Measurements from ENCODE around the gene ERO1B. TPM values are rescaled to one million over a fixed set of nuclear protein-coding genes. Genes with fewer than 3 reads are reported as not detected.

Gene ERO1B
- total and polyA plus RNA-seq, 2 of the 13 experiments (the other 11 are each of a cell fraction or from before 2014, with no cell fraction given): 1.6 to 2.1 TPM

GRCh38 chr1:236206548-236206947 is 75.2 kb downstream of the ERO1B start:
- Histone ChIP-seq H4K20me1 (ENCODE audit: insufficient read depth, low read length) (no peaks in the 10 kb centered on the region), H3K4me2 (ENCODE audit: low read depth, low read length) (no peak overlapping the region), H3K79me2 (ENCODE audit: insufficient read depth, low read length) (no peaks in the 10 kb centered on the region), H3K27ac (ENCODE audit: extremely low read length, insufficient read depth, low read length) (no peak overlapping the region), H3K9ac (ENCODE audit: insufficient read depth, low read depth, low read length) (no peak overlapping the region), H3K27me3 (ENCODE audit: control insufficient read depth in 1 of 2, insufficient read depth in 2 of 2, low read length in 2 of 2) (no peaks in the 10 kb centered on the region), H3K4me3 (replicated peaks in 1 of 3; ENCODE audit: insufficient read depth in 1 of 3, low read depth in 2 of 3, low read length in 3 of 3) (no peak overlapping the region), H3K36me3 (replicated peaks in 1 of 2; ENCODE audit: control insufficient read depth in 1 of 2, insufficient read depth in 2 of 2, low read length in 2 of 2) (no peaks in the 10 kb centered on the region), H3K4me1 (ENCODE audit: insufficient read depth, low read length) (0 out of 2 replicates have a peak, but pooled peaks cover 5% of the 10 kb centered on the region), H2AFZ (ENCODE audit: low read length) (no peak overlapping the region), H3K9me3 (ENCODE audit: low read length) (no peaks in the 10 kb centered on the region)
- 65% methylated on average over 4 of the region's 4 CpGs for WGBS (ENCODE audit: low lambda C conversion rate)
- TF ChIP-seq MAFF (IDR thresholded peaks at IDR 0.05; ENCODE audit: low read depth, low read length): peak; percentile 72
- no peak for TF ChIP-seq ZNF670 (CRISPR knock-in tag; IDR thresholded peaks at IDR 0.05; ENCODE audit: borderline replicate concordance)
- peak; percentile 55 to 84 for TF ChIP-seq MAFK (conservative IDR thresholded peaks at IDR 0.05 in 1 of 2, IDR thresholded peaks at IDR 0.05 in 1 of 2; ENCODE audit: low read length in 2 of 2)
- no TSS peak for BruUV-seq (replicated peaks)
- in situ Hi-C loops (cut with HindIII; ENCODE audit: extremely low pct_ligation_motif_present, low pct_unique_long_range_greater_than_20kb) (no loop called here), intact Hi-C loops (cut with micrococcal nuclease; ENCODE audit: unreplicated experiment) (no loop called here)
- DNase-seq (ENCODE audit: low spot score) (no peak), FAIRE-seq (no peak), ATAC-seq (no peak; the same call in 2 of the 3 replicates)
- CTCF ChIA-PET (ENCODE audit: low intra/inter-chr PET ratio, low total read pairs): no interaction called here
- POLR2A ChIA-PET: no interaction called here

GRCh38 chr1:236204656-236205055 is 77.1 kb downstream of the ERO1B start:
- Histone ChIP-seq H3K9ac (ENCODE audit: insufficient read depth, low read depth, low read length) (no peak overlapping the region), H2AFZ (ENCODE audit: low read length) (no peak overlapping the region), H3K79me2 (ENCODE audit: insufficient read depth, low read length) (no peaks in the 10 kb centered on the region), H3K9me3 (ENCODE audit: low read length) (no peaks in the 10 kb centered on the region), H4K20me1 (ENCODE audit: insufficient read depth, low read length) (no peaks in the 10 kb centered on the region), H3K4me2 (ENCODE audit: low read depth, low read length) (no peak overlapping the region), H3K4me3 (replicated peaks in 1 of 3; ENCODE audit: insufficient read depth in 1 of 3, low read depth in 2 of 3, low read length in 3 of 3) (no peak overlapping the region), H3K27ac (ENCODE audit: extremely low read length, insufficient read depth, low read length) (no peak overlapping the region), H3K27me3 (ENCODE audit: control insufficient read depth in 1 of 2, insufficient read depth in 2 of 2, low read length in 2 of 2) (no peaks in the 10 kb centered on the region), H3K36me3 (replicated peaks in 1 of 2; ENCODE audit: control insufficient read depth in 1 of 2, insufficient read depth in 2 of 2, low read length in 2 of 2) (no peaks in the 10 kb centered on the region), H3K4me1 (ENCODE audit: insufficient read depth, low read length) (0 out of 2 replicates have a peak, but pooled peaks cover 5% of the 10 kb centered on the region)
- 70% methylated on average over 3 of the region's 3 CpGs for WGBS (ENCODE audit: low lambda C conversion rate)
- CTCF ChIA-PET (ENCODE audit: low intra/inter-chr PET ratio, low total read pairs): no interaction called here
- POLR2A ChIA-PET: no interaction called here
- ATAC-seq (no peak), DNase-seq (ENCODE audit: low spot score) (no peak), FAIRE-seq (no peak)
- BruUV-seq (replicated peaks): no TSS peak
- intact Hi-C loops (cut with micrococcal nuclease; ENCODE audit: unreplicated experiment) (no loop called here), in situ Hi-C loops (cut with HindIII; ENCODE audit: extremely low pct_ligation_motif_present, low pct_unique_long_range_greater_than_20kb) (no loop called here)
- TF ChIP-seq PBX3 (CRISPR knock-in tag; IDR thresholded peaks at IDR 0.05; ENCODE audit: borderline replicate concordance) (no peak), ZNF260 (CRISPR knock-in tag; IDR thresholded peaks at IDR 0.05; ENCODE audit: borderline replicate concordance, low read depth) (no peak), HNRNPK (IDR thresholded peaks at IDR 0.05; ENCODE audit: low read depth, low read length, poor library complexity, severe bottlenecking) (no peak), PRPF4 (IDR thresholded peaks at IDR 0.05; ENCODE audit: low read depth, low read length, poor library complexity, severe bottlenecking) (no peak), RAD21 (CRISPR knock-in tag; IDR thresholded peaks at IDR 0.05) (no peak), FOXA3 (CRISPR knock-in tag; IDR thresholded peaks at IDR 0.05) (no peak), SATB2 (CRISPR knock-in tag; IDR thresholded peaks at IDR 0.05) (no peak), ZNF563 (CRISPR knock-in tag; IDR thresholded peaks at IDR 0.05) (no peak), JUN (CRISPR knock-in tag; IDR thresholded peaks at IDR 0.05) (no peak), ZNF230 (CRISPR knock-in tag; IDR thresholded peaks at IDR 0.05) (no peak)
